ENCODE measurements around the gene FSIP1.
A peak's percentile ranks its signal among the peaks of the same experiment; 100 is the strongest.

FSIP1 gene

DNA sequence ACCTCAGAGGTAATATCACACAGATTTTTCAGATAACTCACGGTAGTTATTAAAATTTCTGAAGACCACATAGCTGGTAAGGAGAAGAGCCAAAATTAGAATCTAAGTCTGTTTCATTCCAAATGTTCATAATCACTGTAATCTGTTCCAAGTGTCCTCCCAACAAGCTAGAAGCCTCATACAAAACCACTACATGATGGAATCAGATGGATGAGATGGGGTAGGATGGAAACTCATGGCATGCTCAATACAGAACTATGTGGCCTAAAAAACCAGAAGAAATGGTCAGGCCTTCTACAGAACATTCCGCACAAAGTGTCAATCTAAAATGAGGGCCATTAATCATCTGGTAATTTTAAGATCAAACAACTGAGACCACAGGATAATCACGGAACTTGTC, 110.0 kb downstream of the FSIP1 start:
- Histone ChIP-seq H3K27me3 (ENCODE audit: control insufficient read depth in 1 of 2, insufficient read depth in 1 of 2, low read length in 2 of 2) (no peaks in the 10 kb centered on the region), H3K4me3 (ENCODE audit: insufficient read depth in 1 of 2, low read depth in 1 of 2, low read length in 2 of 2) (no peak overlapping the region), H2BK12ac (ENCODE audit: low read length in 2 of 2) (no peak overlapping the region), H3K27ac (ENCODE audit: low read length, poor library complexity, severe bottlenecking) (no peak overlapping the region), H3K79me1 (replicated peaks; ENCODE audit: low read length, poor library complexity, severe bottlenecking) (no peaks in the 10 kb centered on the region), H3K18ac (ENCODE audit: low read depth in 1 of 2, low read length in 2 of 2) (no peak overlapping the region), H3K9me3 (ENCODE audit: control insufficient read depth, low read length) (no peaks in the 10 kb centered on the region), H3K23ac (ENCODE audit: low read length in 2 of 2) (no peak overlapping the region), H3K4ac (ENCODE audit: low read depth in 1 of 2, low read length in 2 of 2) (no peak overlapping the region), H2AK5ac (ENCODE audit: low read length, severe bottlenecking) (peak overlapping the region; percentile 14), H4K91ac (ENCODE audit: low read length) (no peak overlapping the region), H2AFZ (ENCODE audit: low read depth, low read length) (no peak overlapping the region), H2BK120ac (ENCODE audit: low read depth, low read length) (no peak overlapping the region), H3K4me2 (ENCODE audit: low read length, poor library complexity, severe bottlenecking) (no peak overlapping the region), H3K14ac (ENCODE audit: low read length in 2 of 2) (no peak overlapping the region), H2BK5ac (ENCODE audit: low read depth, low read length, poor library complexity, severe bottlenecking) (no peak overlapping the region), H2BK15ac (ENCODE audit: low read depth, poor library complexity, severe bottlenecking) (no peak overlapping the region), H3K36me3 (ENCODE audit: control insufficient read depth in 1 of 2, insufficient read depth in 2 of 2, low read depth in 1 of 2, low read length in 2 of 2) (no peaks in the 10 kb centered on the region), H3K9ac (ENCODE audit: low read length) (no peak overlapping the region), H4K8ac (ENCODE audit: low read length) (no peak overlapping the region), H3K4me1 (ENCODE audit: control insufficient read depth, insufficient read depth, low read depth, low read length) (peaks cover 7% of the 10 kb centered on the region)
- WGBS: 94% methylated on average over 2 of the region's 3 CpGs
- DNase-seq: no peak

- Histone ChIP-seq H3K36me3 (ENCODE audit: control insufficient read depth in 1 of 2, insufficient read depth in 2 of 2, low read depth in 1 of 2, low read length in 2 of 2) (no peaks in the 10 kb centered on the region), H3K23ac (ENCODE audit: low read length in 2 of 2) (no peak overlapping the region), H2AFZ (ENCODE audit: low read depth, low read length) (no peak overlapping the region), H2BK15ac (ENCODE audit: low read depth, poor library complexity, severe bottlenecking) (no peak overlapping the region), H3K9me3 (ENCODE audit: control insufficient read depth, low read length) (no peaks in the 10 kb centered on the region), H4K91ac (ENCODE audit: low read length) (no peak overlapping the region), H3K4me3 (ENCODE audit: insufficient read depth in 1 of 2, low read depth in 1 of 2, low read length in 2 of 2) (no peak overlapping the region), H2BK5ac (ENCODE audit: low read depth, low read length, poor library complexity, severe bottlenecking) (no peak overlapping the region), H3K4me2 (ENCODE audit: low read length, poor library complexity, severe bottlenecking) (no peak overlapping the region), H3K4me1 (ENCODE audit: control insufficient read depth, insufficient read depth, low read depth, low read length) (peaks cover 9% of the 10 kb centered on the region), H3K14ac (ENCODE audit: low read length in 2 of 2) (no peak overlapping the region), H3K18ac (ENCODE audit: low read depth in 1 of 2, low read length in 2 of 2) (no peak overlapping the region), H2AK5ac (ENCODE audit: low read length, severe bottlenecking) (peak overlapping the region; percentile 18), H2BK120ac (ENCODE audit: low read depth, low read length) (no peak overlapping the region), H4K8ac (ENCODE audit: low read length) (no peak overlapping the region), H3K79me1 (replicated peaks; ENCODE audit: low read length, poor library complexity, severe bottlenecking) (no peaks in the 10 kb centered on the region), H2BK12ac (ENCODE audit: low read length in 2 of 2) (no peak overlapping the region), H3K4ac (ENCODE audit: low read depth in 1 of 2, low read length in 2 of 2) (no peak overlapping the region), H3K27me3 (ENCODE audit: control insufficient read depth in 1 of 2, insufficient read depth in 1 of 2, low read length in 2 of 2) (no peaks in the 10 kb centered on the region), H3K9ac (ENCODE audit: low read length) (no peak overlapping the region), H3K27ac (ENCODE audit: low read length, poor library complexity, severe bottlenecking) (peak overlapping the region; percentile 81)
- no peak for DNase-seq
- 92% methylated on average over 6 of the region's 6 CpGs for WGBS
Observed at GRCh38 chr15:39672184-39672583, 110.5 kb downstream of the FSIP1 start.

- H3K9ac ChIP-seq (ENCODE audit: low read length): no peak overlapping the region
- no peak for DNase-seq
- peak overlapping the region; percentile 22 for H2BK5ac ChIP-seq (ENCODE audit: low read depth, low read length, poor library complexity, severe bottlenecking)
- peaks cover 9% of the 10 kb centered on the region for H3K4me1 ChIP-seq (ENCODE audit: control insufficient read depth, insufficient read depth, low read depth, low read length)
- no CpG with 5 or more reads among the region's 2 CpGs for WGBS
- no peak overlapping the region for H3K23ac ChIP-seq (ENCODE audit: low read length in 2 of 2)
- no peak overlapping the region for H2BK15ac ChIP-seq (ENCODE audit: low read depth, poor library complexity, severe bottlenecking)
- H3K27me3 ChIP-seq (ENCODE audit: control insufficient read depth in 1 of 2, insufficient read depth in 1 of 2, low read length in 2 of 2): no peaks in the 10 kb centered on the region
- H3K18ac ChIP-seq (ENCODE audit: low read depth in 1 of 2, low read length in 2 of 2): no peak overlapping the region
- H4K91ac ChIP-seq (ENCODE audit: low read length): no peak overlapping the region
- H4K8ac ChIP-seq (ENCODE audit: low read length): no peak overlapping the region
- H3K14ac ChIP-seq (ENCODE audit: low read length in 2 of 2): no peak overlapping the region
- no peak overlapping the region for H2BK12ac ChIP-seq (ENCODE audit: low read length in 2 of 2)
- no peak overlapping the region for H2AK5ac ChIP-seq (ENCODE audit: low read length, severe bottlenecking)
- H3K4me2 ChIP-seq (ENCODE audit: low read length, poor library complexity, severe bottlenecking): no peak overlapping the region
- no peak overlapping the region for H3K4ac ChIP-seq (ENCODE audit: low read depth in 1 of 2, low read length in 2 of 2)
- no peaks in the 10 kb centered on the region for H3K36me3 ChIP-seq (ENCODE audit: control insufficient read depth in 1 of 2, insufficient read depth in 2 of 2, low read depth in 1 of 2, low read length in 2 of 2)
- no peaks in the 10 kb centered on the region for H3K79me1 ChIP-seq (replicated peaks; ENCODE audit: low read length, poor library complexity, severe bottlenecking)
- H2BK120ac ChIP-seq (ENCODE audit: low read depth, low read length): no peak overlapping the region
- H3K9me3 ChIP-seq (ENCODE audit: control insufficient read depth, low read length): no peaks in the 10 kb centered on the region
- H2AFZ ChIP-seq (ENCODE audit: low read depth, low read length): no peak overlapping the region
- H3K4me3 ChIP-seq (ENCODE audit: insufficient read depth in 1 of 2, low read depth in 1 of 2, low read length in 2 of 2): no peak overlapping the region
- H3K27ac ChIP-seq (ENCODE audit: low read length, poor library complexity, severe bottlenecking): peak overlapping the region; percentile 94
Observed at GRCh38 chr15:39670687-39671086, 112.0 kb downstream of the FSIP1 start.

- Histone ChIP-seq H3K4me3 (ENCODE audit: insufficient read depth in 1 of 2, low read depth in 1 of 2, low read length in 2 of 2) (no peak overlapping the region), H3K27me3 (ENCODE audit: control insufficient read depth in 1 of 2, insufficient read depth in 1 of 2, low read length in 2 of 2) (no peaks in the 10 kb centered on the region), H3K23ac (ENCODE audit: low read length in 2 of 2) (no peak overlapping the region), H3K4me2 (ENCODE audit: low read length, poor library complexity, severe bottlenecking) (no peak overlapping the region), H3K14ac (ENCODE audit: low read length in 2 of 2) (no peak overlapping the region), H3K9me3 (ENCODE audit: control insufficient read depth, low read length) (no peaks in the 10 kb centered on the region), H3K18ac (ENCODE audit: low read depth in 1 of 2, low read length in 2 of 2) (no peak overlapping the region), H2BK12ac (ENCODE audit: low read length in 2 of 2) (no peak overlapping the region), H3K4me1 (ENCODE audit: control insufficient read depth, insufficient read depth, low read depth, low read length) (peaks cover 9% of the 10 kb centered on the region), H3K9ac (ENCODE audit: low read length) (no peak overlapping the region), H2AFZ (ENCODE audit: low read depth, low read length) (no peak overlapping the region), H2BK15ac (ENCODE audit: low read depth, poor library complexity, severe bottlenecking) (no peak overlapping the region), H4K91ac (ENCODE audit: low read length) (no peak overlapping the region), H4K8ac (ENCODE audit: low read length) (no peak overlapping the region), H2BK5ac (ENCODE audit: low read depth, low read length, poor library complexity, severe bottlenecking) (no peak overlapping the region), H2AK5ac (ENCODE audit: low read length, severe bottlenecking) (peak overlapping the region; percentile 93), H3K36me3 (ENCODE audit: control insufficient read depth in 1 of 2, insufficient read depth in 2 of 2, low read depth in 1 of 2, low read length in 2 of 2) (no peaks in the 10 kb centered on the region), H2BK120ac (ENCODE audit: low read depth, low read length) (no peak overlapping the region), H3K79me1 (replicated peaks; ENCODE audit: low read length, poor library complexity, severe bottlenecking) (no peaks in the 10 kb centered on the region), H3K4ac (ENCODE audit: low read depth in 1 of 2, low read length in 2 of 2) (no peak overlapping the region), H3K27ac (ENCODE audit: low read length, poor library complexity, severe bottlenecking) (peak overlapping the region; percentile 57)
- no peak for DNase-seq
- 94% methylated on average over 2 of the region's 2 CpGs for WGBS
Observed at GRCh38 chr15:39669661-39670060, 113.0 kb downstream of the FSIP1 start.
